T-cell (primary cell): ENCODE measurements around the gene ATP1A2. TPM values are rescaled to one million over a fixed set of nuclear protein-coding genes. Genes with fewer than 3 reads are reported as not detected.

ENCODE experiments used
- ATAC-seq, 4 experiments: fragments of 200-7000 bp in 3 of 4; fragments of 150-1000 bp in 1 of 4; cut with Tn5 transposase; replicated peaks in 1 of 4; 1 replicate in 3 of 4; 2 replicates in 1 of 4; pipeline ENCODE4 v1.10.0; 2021; ENCODE audit warnings: moderate library complexity in 3 of 4, mild to moderate bottlenecking in 2 of 4, moderate number of reproducible peaks in 1 of 4
- CTCF ChIA-PET, 2 donors: fragments of 300-600 bp; sonication (Branson Sonifier 250); formaldehyde crosslinking; loops; one replicate each; lab custom pipeline; 2022; ENCODE audit warnings: antibody characterized with exemption in 2 of 2; lab: Charles Lee
- POLR2A ChIA-PET, 2 donors: fragments of 300-600 bp; sonication (Branson Sonifier 250); formaldehyde crosslinking; loops; one replicate each; lab custom pipeline; 2022; ENCODE audit warnings: antibody characterized with exemption in 2 of 2; lab: Charles Lee
- DNase-seq, 35 experiments: peaks; one replicate each; pipeline versions ENCODE4 v3.0.0 to v3.0.0-alpha.2; 2013 to 2023
- H3K27ac ChIP-seq: one replicate; pipeline ENCODE4 v1.5.1; 2013; ENCODE audit warnings: low read length
- H3K27me3 ChIP-seq, 2 experiments: replicated peaks in 1 of 2; 1 replicate in 1 of 2; 2 replicates in 1 of 2; pipeline versions ENCODE4 v1.6.1 to v1.7.0; 2013; ENCODE audit warnings: low read length in 1 of 2, mixed read lengths in 1 of 2; ENCODE audit not compliant: control insufficient read depth in 2 of 2, insufficient read depth in 2 of 2; ENCODE audit errors: extremely low read depth in 1 of 2
- H3K36me3 ChIP-seq, 2 donors: 1 replicate in 1 of 2; 2 replicates in 1 of 2; pipeline versions ENCODE4 v1.6.1 to v1.7.0; 2013; ENCODE audit warnings: low read length in 1 of 2; ENCODE audit not compliant: control insufficient read depth in 2 of 2, insufficient read depth in 1 of 2; ENCODE audit errors: extremely low read depth in 1 of 2
- H3K4me1 ChIP-seq, 2 experiments: 1 replicate in 1 of 2; 2 replicates in 1 of 2; pipeline versions ENCODE4 v1.6.1 to v1.7.0; 2013; ENCODE audit warnings: low read length in 2 of 2, mixed read lengths in 1 of 2; ENCODE audit not compliant: insufficient read depth in 2 of 2, control insufficient read depth in 1 of 2; ENCODE audit errors: extremely low read depth in 1 of 2
- H3K4me3 ChIP-seq, 2 donors: 1 replicate in 1 of 2; 2 replicates in 1 of 2; pipeline versions ENCODE4 v1.5.1 to v1.7.0; 2013; ENCODE audit warnings: mild to moderate bottlenecking in 2 of 2, low read length in 1 of 2, moderate library complexity in 1 of 2; ENCODE audit not compliant: control insufficient read depth in 1 of 2; ENCODE audit errors: extremely low read depth in 1 of 2
- H3K9me3 ChIP-seq: 2 replicates; pipeline ENCODE4 v1.7.0; 2013
- H3K27ac Mint-ChIP-seq, 2 donors: one replicate each; pipeline ENCODE4 v1.8.0; 2020 to 2021; ENCODE audit warnings: mild to moderate bottlenecking in 2 of 2, mixed read lengths in 2 of 2
- H3K27me3 Mint-ChIP-seq, 2 donors: one replicate each; pipeline ENCODE4 v1.8.0; 2021 to 2022; ENCODE audit warnings: mixed read lengths in 2 of 2
- H3K36me3 Mint-ChIP-seq: one replicate; pipeline ENCODE4 v1.8.0; 2021; ENCODE audit warnings: mixed read lengths
- H3K4me1 Mint-ChIP-seq, 3 donors: one replicate each; pipeline ENCODE4 v1.8.0; 2020 to 2022; ENCODE audit warnings: mixed read lengths in 3 of 3, mild to moderate bottlenecking in 1 of 3
- H3K4me3 Mint-ChIP-seq, 3 donors: one replicate each; pipeline ENCODE4 v1.8.0; 2020 to 2022; ENCODE audit warnings: mild to moderate bottlenecking in 3 of 3, mixed read lengths in 3 of 3, moderate library complexity in 3 of 3
- H3K9me3 Mint-ChIP-seq, 3 donors: one replicate each; pipeline ENCODE4 v1.8.0; 2020 to 2022; ENCODE audit warnings: mixed read lengths in 3 of 3
- WGBS: methylation state at CpG from one replicate; pipeline ENCODE4 v1.1.5; 2013; ENCODE audit warnings: missing lambda C conversion rate; ENCODE audit not compliant: insufficient coverage; 5-methylcytosine and 5-hydroxymethylcytosine counted together
- total RNA-seq, 35 experiments: library from RNA in 6 of 35; stranded (reverse) in 6 of 35; fragments of 120-200 nt in 1 of 35; gene quantifications; one replicate each; pipeline versions ENCODE4 v1.2.1 to v1.2.4 and lab custom pipeline; 2013 to 2026

Gene ATP1A2
- total RNA-seq, 5 donors from 2014 or later (not counting 1 experiment from before 2014, with no cell fraction given) = 0.10 to 0.26 TPM; not detected in 3

GRCh38 chr1:160116283-160117147 is 956 bp downstream of the ATP1A2 start:
- Mint-ChIP-seq H3K4me3 (no peak overlapping the region), H3K27me3 (peaks cover 10 to 26% of the 10 kb centered on the region in 2 donors), H3K4me1 (no peaks in the 10 kb centered on the region), H3K36me3 (no peaks in the 10 kb centered on the region), H3K9me3 (no peaks in the 10 kb centered on the region), H3K27ac (peak overlapping the region in 1 of 2 donors; percentile 41)
- no peaks in the 10 kb centered on the region for H3K4me1 ChIP-seq
- WGBS = 75% methylated on average over 6 of the region's 12 CpGs
- no peak overlapping the region for H3K4me3 ChIP-seq
- ATAC-seq (no peak), DNase-seq (no peak)
- ChIA-PET CTCF (interaction anchor here in 1 of 2 donors (1.5 kb wide), 1 partner anchor 18 kb away, joined by 5 read pairs; the partner anchor contains the start of gene IGSF8), POLR2A (interaction anchor here (0.6 to 0.7 kb wide), 2 partner anchors 35 to 1214 kb away, joined by 3 to 10 read pairs; partner anchors contain the start of gene KCNJ9 (in 1 of the 2))
- H3K27ac ChIP-seq = no peak overlapping the region
- no peaks in the 10 kb centered on the region for H3K9me3 ChIP-seq
- H3K27me3 ChIP-seq = peaks cover 0 to 53% of the 10 kb centered on the region in 2 experiments
- no peaks in the 10 kb centered on the region for H3K36me3 ChIP-seq

GRCh38 chr1:160117300-160117699 is 1.7 kb downstream of the ATP1A2 start:
- ATAC-seq (no peak), DNase-seq (no peak)
- Mint-ChIP-seq H3K9me3 (no peaks in the 10 kb centered on the region), H3K27me3 (peaks cover 10 to 26% of the 10 kb centered on the region in 2 donors), H3K27ac (no peak overlapping the region), H3K36me3 (no peaks in the 10 kb centered on the region), H3K4me1 (no peaks in the 10 kb centered on the region), H3K4me3 (no peak overlapping the region)
- Histone ChIP-seq H3K4me3 (no peak overlapping the region), H3K9me3 (no peaks in the 10 kb centered on the region), H3K27me3 (peaks cover 0 to 48% of the 10 kb centered on the region in 2 experiments), H3K27ac (no peak overlapping the region), H3K4me1 (no peaks in the 10 kb centered on the region), H3K36me3 (no peaks in the 10 kb centered on the region)
- ChIA-PET CTCF (no interaction called here), POLR2A (no interaction called here)
- no CpG with 5 or more reads among the region's 1 CpG for WGBS

- Mint-ChIP-seq H3K4me3 (no peak overlapping the region), H3K27me3 (peaks cover 10 to 22% of the 10 kb centered on the region in 2 donors), H3K9me3 (no peaks in the 10 kb centered on the region), H3K27ac (no peak overlapping the region), H3K36me3 (no peaks in the 10 kb centered on the region), H3K4me1 (no peaks in the 10 kb centered on the region)
- ChIA-PET CTCF (no interaction called here), POLR2A (no interaction called here)
- ATAC-seq (no peak), DNase-seq (no peak)
- H3K27me3 ChIP-seq = peaks cover 0 to 44% of the 10 kb centered on the region in 2 experiments
- H3K4me3 ChIP-seq = no peak overlapping the region
- WGBS = no CpG with 5 or more reads among the region's 8 CpGs
- H3K9me3 ChIP-seq = no peaks in the 10 kb centered on the region
- no peaks in the 10 kb centered on the region for H3K4me1 ChIP-seq
- no peaks in the 10 kb centered on the region for H3K36me3 ChIP-seq
- H3K27ac ChIP-seq = no peak overlapping the region
Measured at GRCh38 chr1:160117709-160118183, 2.2 kb downstream of the ATP1A2 start.

- no peak for ATAC-seq
- no CpG with 5 or more reads among the region's 3 CpGs for WGBS
Measured at GRCh38 chr1:160118928-160119327, 3.4 kb downstream of the ATP1A2 start.

GRCh38 chr1:160120797-160121196 is 5.2 kb downstream of the ATP1A2 start:
- Mint-ChIP-seq H3K4me1 (no peaks in the 10 kb centered on the region), H3K4me3 (no peak overlapping the region), H3K36me3 (no peaks in the 10 kb centered on the region), H3K27me3 (peaks cover 6 to 14% of the 10 kb centered on the region in 2 donors), H3K9me3 (no peaks in the 10 kb centered on the region), H3K27ac (no peak overlapping the region)
- H3K27me3 ChIP-seq = peaks cover 0 to 30% of the 10 kb centered on the region in 2 experiments
- no CpG with 5 or more reads among the region's 5 CpGs for WGBS
- POLR2A ChIA-PET = no interaction called here
- no peak overlapping the region for H3K4me3 ChIP-seq
- CTCF ChIA-PET = no interaction called here
- H3K4me1 ChIP-seq = no peaks in the 10 kb centered on the region
- no peaks in the 10 kb centered on the region for H3K36me3 ChIP-seq
- no peak overlapping the region for H3K27ac ChIP-seq
- ATAC-seq (no peak), DNase-seq (no peak)
- no peaks in the 10 kb centered on the region for H3K9me3 ChIP-seq

More at GRCh38 chr1:160118928-160119327, 3.4 kb downstream of the ATP1A2 start:
- Mint-ChIP-seq H3K27me3 (peaks cover 10 to 18% of the 10 kb centered on the region in 2 donors), H3K9me3 (no peaks in the 10 kb centered on the region), H3K27ac (no peak overlapping the region), H3K4me1 (no peaks in the 10 kb centered on the region), H3K4me3 (no peak overlapping the region), H3K36me3 (no peaks in the 10 kb centered on the region)
- DNase-seq = no peak
- no peak overlapping the region for H3K27ac ChIP-seq
- no peaks in the 10 kb centered on the region for H3K4me1 ChIP-seq
- no peaks in the 10 kb centered on the region for H3K9me3 ChIP-seq
- POLR2A ChIA-PET = no interaction called here
- CTCF ChIA-PET = no interaction called here
- H3K36me3 ChIP-seq = no peaks in the 10 kb centered on the region
- peaks cover 0 to 44% of the 10 kb centered on the region in 2 experiments for H3K27me3 ChIP-seq
- no peak overlapping the region for H3K4me3 ChIP-seq

- DNase-seq (no peak), ATAC-seq (no peak)
- peaks cover 6 to 9% of the 10 kb centered on the region in 2 donors for H3K27me3 Mint-ChIP-seq
- no peaks in the 10 kb centered on the region for H3K4me1 Mint-ChIP-seq
- WGBS = no CpG with 5 or more reads among the region's 1 CpG
- Histone ChIP-seq H3K9me3 (no peaks in the 10 kb centered on the region), H3K27ac (no peak overlapping the region), H3K27me3 (peaks cover 0 to 24% of the 10 kb centered on the region in 2 experiments), H3K36me3 (no peaks in the 10 kb centered on the region), H3K4me3 (no peak overlapping the region), H3K4me1 (no peaks in the 10 kb centered on the region)
- POLR2A ChIA-PET = no interaction called here
- no peak overlapping the region for H3K4me3 Mint-ChIP-seq
- no peak overlapping the region for H3K27ac Mint-ChIP-seq
- no peaks in the 10 kb centered on the region for H3K36me3 Mint-ChIP-seq
- no peaks in the 10 kb centered on the region for H3K9me3 Mint-ChIP-seq
- CTCF ChIA-PET = interaction anchor here in 1 of 2 donors (0.6 kb wide), 1 partner anchor 1236 kb away, joined by 6 read pairs; no protein-coding TSS in a partner anchor
Measured at GRCh38 chr1:160121388-160121787, 5.8 kb downstream of the ATP1A2 start.
